Measurements from ENCODE around the gene ZNF385D.

DNA sequence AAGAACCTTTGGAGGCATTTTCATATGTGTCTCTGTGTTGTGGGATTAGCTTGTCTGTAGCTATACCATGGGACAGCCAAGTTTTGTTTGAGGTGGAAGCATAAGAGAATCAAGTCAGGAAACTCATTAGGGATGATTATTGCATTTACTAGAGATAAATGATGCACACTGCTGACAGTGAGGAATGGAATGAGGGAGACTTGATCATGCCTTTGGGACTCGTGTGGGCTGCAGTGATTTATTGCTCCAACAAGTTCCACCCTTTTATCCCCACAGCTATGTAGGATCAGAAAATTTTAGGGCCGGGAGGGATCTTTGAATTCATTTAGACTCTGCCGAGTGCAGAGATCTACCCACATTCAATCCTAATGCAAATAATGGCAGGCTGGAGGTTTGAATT, 16.3 kb downstream of the ZNF385D start:
- TF ChIP-seq CTCF (IDR thresholded peaks at IDR 0.05) (no peak), POLR2A (IDR thresholded peaks at IDR 0.05) (no peak)

Measured in thyroid gland (tissue), 4 donors.